Right atrium auricular region (tissue), 2 donors: ENCODE results near the gene CCDC51. TPM values are rescaled to one million over a fixed set of nuclear protein-coding genes. Genes with fewer than 3 reads are reported as not detected.

Experiments used
- DNase-seq: peaks from one replicate; pipeline ENCODE4 v3.0.0-alpha.2; 2019; ENCODE audit warnings: low spot score
- H3K27ac ChIP-seq, 2 donors: fragments of 200-600 bp; sonication (generic); 1 replicate in 1 of 2; 2 replicates in 1 of 2; pipeline ENCODE4 v1.5.1; 2016 to 2019
- H3K27me3 ChIP-seq, 2 donors: fragments of 200-600 bp; sonication (generic); one replicate each; pipeline versions ENCODE4 v1.5.1 to v1.6.0; 2017 to 2019
- H3K36me3 ChIP-seq: fragments of 200-600 bp; sonication (generic); one replicate; pipeline ENCODE4 v1.5.1; 2016
- H3K4me1 ChIP-seq, 2 donors: fragments of 200-600 bp; sonication (generic); one replicate each; pipeline versions ENCODE4 v1.5.1 to v1.6.0; 2017 to 2019
- H3K4me3 ChIP-seq, 2 donors: fragments of 200-600 bp; sonication (generic); 1 replicate in 1 of 2; 2 replicates in 1 of 2; pipeline ENCODE4 v1.5.1; 2017 to 2019; ENCODE audit warnings: mild to moderate bottlenecking in 1 of 2, moderate library complexity in 1 of 2
- H3K9me3 ChIP-seq, 2 donors: fragments of 200-600 bp; sonication (generic); one replicate each; pipeline ENCODE4 v1.5.1; 2019
- total RNA-seq, 2 donors: library from RNA; depleted of rRNA; stranded (reverse); fragments of >200 nt; gene quantifications; one replicate each; pipeline ENCODE4 v1.1.0, GENCODE V29; 2016
- TF ChIP-seq, protein P1 (sequence below), 2 donors: fragments of 200-600 bp; sonication (generic); IDR thresholded peaks; one replicate each; pipeline ENCODE4 v1.5.1; 2019; ENCODE audit warnings: antibody characterized with exemption in 2 of 2

The CCDC51 gene
- total RNA-seq, 2 donors from 2014 or later: 8.4 to 9.2 TPM

DNA sequence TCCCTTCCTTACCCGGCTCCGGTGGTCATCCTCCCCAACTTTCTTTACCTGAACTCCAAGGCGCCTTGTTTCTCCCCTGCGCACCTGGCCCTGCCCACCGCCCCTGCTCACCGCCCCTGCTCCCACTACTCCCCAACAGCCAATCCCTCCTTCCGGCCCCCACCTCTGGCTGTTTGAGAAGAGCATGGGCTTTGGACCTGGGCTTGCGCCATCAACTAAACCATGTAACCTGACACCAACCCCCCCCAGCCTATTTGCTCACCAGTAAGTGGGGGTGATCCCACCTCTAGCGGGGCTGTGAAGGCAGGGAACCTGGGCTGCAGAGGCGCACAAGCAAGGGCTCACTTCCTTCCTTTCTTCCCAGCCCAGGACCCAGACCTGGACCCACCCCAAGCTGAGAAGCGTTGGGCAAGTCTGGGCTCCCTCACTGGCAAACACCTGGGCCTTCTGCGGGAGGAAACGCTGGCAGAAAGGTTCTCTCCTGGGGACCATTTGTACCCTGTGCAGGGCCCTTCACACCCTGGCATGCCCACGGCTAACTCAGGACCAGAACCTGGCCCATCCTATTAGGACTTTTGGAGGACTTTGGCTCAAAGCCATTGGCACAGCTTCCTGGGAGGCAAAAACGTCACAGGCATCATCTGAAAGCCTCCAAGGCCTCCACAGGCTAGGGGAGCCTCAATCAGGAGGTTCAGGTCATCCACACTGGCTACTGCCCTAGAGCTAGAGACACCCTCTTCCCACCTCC, 9.8 kb downstream of the CCDC51 start, which contains the start of gene PLXNB1:
Gene PLXNB1 (minus strand): TSS at position 127 of the 748 bp plus-strand sequence. CDS start 5,475 bp downstream, outside the sequence.
- H3K4me3 ChIP-seq: peak within 1 kb of the TSS; percentile 79 to 82
- H3K9me3 ChIP-seq: no peaks in the 10 kb centered on the region
- TF ChIP-seq, protein P1, sequence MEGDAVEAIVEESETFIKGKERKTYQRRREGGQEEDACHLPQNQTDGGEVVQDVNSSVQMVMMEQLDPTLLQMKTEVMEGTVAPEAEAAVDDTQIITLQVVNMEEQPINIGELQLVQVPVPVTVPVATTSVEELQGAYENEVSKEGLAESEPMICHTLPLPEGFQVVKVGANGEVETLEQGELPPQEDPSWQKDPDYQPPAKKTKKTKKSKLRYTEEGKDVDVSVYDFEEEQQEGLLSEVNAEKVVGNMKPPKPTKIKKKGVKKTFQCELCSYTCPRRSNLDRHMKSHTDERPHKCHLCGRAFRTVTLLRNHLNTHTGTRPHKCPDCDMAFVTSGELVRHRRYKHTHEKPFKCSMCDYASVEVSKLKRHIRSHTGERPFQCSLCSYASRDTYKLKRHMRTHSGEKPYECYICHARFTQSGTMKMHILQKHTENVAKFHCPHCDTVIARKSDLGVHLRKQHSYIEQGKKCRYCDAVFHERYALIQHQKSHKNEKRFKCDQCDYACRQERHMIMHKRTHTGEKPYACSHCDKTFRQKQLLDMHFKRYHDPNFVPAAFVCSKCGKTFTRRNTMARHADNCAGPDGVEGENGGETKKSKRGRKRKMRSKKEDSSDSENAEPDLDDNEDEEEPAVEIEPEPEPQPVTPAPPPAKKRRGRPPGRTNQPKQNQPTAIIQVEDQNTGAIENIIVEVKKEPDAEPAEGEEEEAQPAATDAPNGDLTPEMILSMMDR (IDR thresholded peaks at IDR 0.05): no peak
- no peaks in the 10 kb centered on the region for H3K36me3 ChIP-seq
- H3K4me1 ChIP-seq: peaks cover 0 to 67% of the 10 kb centered on the region in 2 donors
- DNase-seq: peak; percentile 85
- peak within 1 kb of the TSS; percentile 91 to 94 for H3K27ac ChIP-seq
- H3K27me3 ChIP-seq: no peaks in the 10 kb centered on the region

DNA sequence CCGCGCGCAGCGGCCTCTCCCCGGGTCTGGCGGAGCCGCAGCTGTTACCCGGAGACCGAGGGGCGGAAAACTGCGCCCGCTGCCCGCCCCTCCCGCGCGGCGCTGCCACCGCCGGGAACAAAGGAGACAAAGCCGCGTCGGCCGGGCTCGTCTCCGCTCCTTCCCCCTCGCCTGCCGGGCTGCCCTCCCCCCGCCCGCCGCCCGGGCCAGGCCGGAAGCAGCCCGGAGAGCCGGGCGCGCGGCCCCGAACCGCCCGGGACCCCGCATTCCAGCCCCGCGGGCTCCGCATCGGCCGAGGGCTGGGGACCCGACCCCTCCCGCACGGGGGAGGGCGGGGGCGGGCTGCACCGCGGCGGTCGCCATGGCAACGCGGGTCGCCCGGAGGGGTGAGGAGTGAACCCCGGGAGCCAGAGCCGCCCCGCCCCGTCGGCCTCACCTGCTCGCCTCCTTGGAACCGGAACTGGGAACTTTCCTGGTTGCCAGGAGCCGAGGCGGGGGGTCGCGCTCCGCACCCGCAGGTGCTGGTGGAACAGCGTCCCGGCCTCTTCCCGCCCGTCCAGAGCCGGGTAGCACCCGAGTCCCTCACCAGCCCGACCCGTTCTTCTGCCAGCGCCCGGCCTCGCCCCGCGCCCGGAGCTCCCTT, 10.5 kb downstream of the CCDC51 start:
- H3K4me3 ChIP-seq: peak overlapping the region; percentile 79 to 82
- no peaks in the 10 kb centered on the region for H3K36me3 ChIP-seq
- peaks cover 0 to 70% of the 10 kb centered on the region in 2 donors for H3K4me1 ChIP-seq
- no peak for DNase-seq
- no peaks in the 10 kb centered on the region for H3K27me3 ChIP-seq
- H3K27ac ChIP-seq: peak overlapping the region; percentile 91 to 94
- H3K9me3 ChIP-seq: no peaks in the 10 kb centered on the region
- TF ChIP-seq, protein P1 (IDR thresholded peaks at IDR 0.05): no peak

DNA sequence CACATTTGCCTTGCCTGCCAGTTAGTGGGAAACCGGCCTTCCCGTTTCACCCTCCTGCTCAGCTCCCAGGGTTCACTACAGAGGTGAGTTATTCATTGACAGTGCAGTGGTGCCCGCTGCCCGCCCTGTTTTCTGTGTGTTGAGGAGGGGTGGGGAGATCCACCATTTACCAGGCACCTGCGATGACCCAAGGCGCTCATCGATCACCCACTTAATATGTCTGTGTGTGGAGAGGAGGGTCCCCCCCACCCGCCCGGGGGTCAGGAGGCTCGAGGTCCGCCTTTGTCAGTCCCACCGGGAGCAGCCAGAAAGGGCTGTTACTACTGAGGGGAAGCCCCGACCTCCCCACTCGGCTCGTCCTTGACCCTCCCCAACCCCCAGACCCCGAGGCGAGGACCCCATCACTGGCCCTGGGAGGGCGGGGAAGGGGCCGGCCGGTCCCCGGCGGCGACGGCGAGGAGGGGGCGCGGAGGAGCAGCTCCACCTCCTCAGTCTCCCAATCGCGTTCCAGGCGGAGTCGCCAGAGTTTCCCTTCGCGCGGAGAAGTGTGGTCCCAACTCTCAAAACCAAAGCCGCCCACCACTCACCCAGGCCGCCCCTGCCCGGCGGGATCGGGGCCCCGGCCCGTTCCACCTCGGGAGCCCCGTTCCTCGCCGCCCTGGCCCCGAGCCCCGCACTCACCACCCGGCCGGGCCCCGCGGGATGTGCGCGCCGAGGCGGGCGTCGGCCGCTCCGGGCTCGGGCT, 11.2 kb downstream of the CCDC51 start:
- Histone ChIP-seq H3K27ac (peak overlapping the region; percentile 91 to 94), H3K27me3 (no peaks in the 10 kb centered on the region), H3K4me1 (peaks cover 0 to 70% of the 10 kb centered on the region in 2 donors), H3K4me3 (peak overlapping the region; percentile 79 to 82), H3K36me3 (no peaks in the 10 kb centered on the region), H3K9me3 (no peaks in the 10 kb centered on the region)
- TF ChIP-seq, protein P1 (IDR thresholded peaks at IDR 0.05): no peak
- no peak for DNase-seq

DNA sequence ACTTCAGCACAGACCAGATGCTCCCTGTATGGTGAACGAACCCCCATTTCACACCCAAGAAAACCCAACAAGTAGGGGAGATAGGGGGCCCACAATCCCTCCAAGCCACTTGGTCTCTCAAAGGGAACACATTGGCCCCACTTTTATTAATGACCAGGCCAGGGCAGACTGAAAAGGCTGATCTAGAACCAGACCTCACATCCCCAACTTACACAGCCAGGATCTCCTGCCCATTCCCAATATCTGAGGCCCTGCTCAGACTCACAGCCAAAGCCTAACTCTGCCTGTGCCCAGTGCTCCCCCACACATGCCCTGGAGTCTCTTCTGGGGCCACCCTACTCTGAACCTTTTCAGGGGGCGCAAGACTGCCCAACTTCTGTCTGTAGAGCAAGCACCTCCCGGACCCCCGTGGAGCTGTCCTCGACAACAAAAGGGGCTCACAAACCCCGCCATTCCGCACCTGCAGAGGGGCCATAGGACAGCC, 11.8 kb downstream of the CCDC51 start:
- no peaks in the 10 kb centered on the region for H3K9me3 ChIP-seq
- H3K4me1 ChIP-seq: peaks cover 0 to 70% of the 10 kb centered on the region in 2 donors
- H3K27ac ChIP-seq: peak overlapping the region; percentile 91 to 94
- peak overlapping the region; percentile 79 to 82 for H3K4me3 ChIP-seq
- DNase-seq: no peak
- H3K27me3 ChIP-seq: no peaks in the 10 kb centered on the region
- no peaks in the 10 kb centered on the region for H3K36me3 ChIP-seq
- TF ChIP-seq, protein P1 (IDR thresholded peaks at IDR 0.05): no peak

DNA sequence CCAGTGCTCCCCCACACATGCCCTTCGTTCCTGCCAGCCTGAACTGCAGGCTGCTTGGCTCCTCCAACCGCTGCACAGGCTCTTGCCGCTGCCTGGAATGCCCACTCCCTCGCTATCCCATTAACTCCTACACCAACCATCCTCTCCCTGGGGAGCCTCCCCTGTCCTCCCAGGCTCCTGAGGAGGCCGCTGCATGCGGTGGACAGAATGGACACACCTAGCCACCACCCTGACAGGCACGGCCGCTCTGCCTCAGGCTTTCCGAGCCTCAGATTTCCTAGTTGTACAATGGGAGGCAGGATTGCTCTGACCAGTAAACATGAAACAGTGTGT, 12.3 kb downstream of the CCDC51 start:
- DNase-seq: no peak
- Histone ChIP-seq H3K27ac (peak overlapping the region; percentile 91 to 94), H3K27me3 (no peaks in the 10 kb centered on the region), H3K4me1 (peaks cover 0 to 76% of the 10 kb centered on the region in 2 donors), H3K4me3 (peak overlapping the region; percentile 79 to 82), H3K9me3 (no peaks in the 10 kb centered on the region), H3K36me3 (no peaks in the 10 kb centered on the region)
- TF ChIP-seq, protein P1 (IDR thresholded peaks at IDR 0.05): no peak
